Hepatocyte (in vitro differentiated cells): ENCODE measurements around the gene SERPINA4. TPM values are rescaled to one million over a fixed set of nuclear protein-coding genes. Genes with fewer than 3 reads are reported as not detected.

Experiments
- DNase-seq: peaks from one replicate; pipeline ENCODE4 v3.0.0-alpha.2; 2016; ENCODE audit warnings: low spot score
- H2AFZ ChIP-seq: fragments of 200-600 bp; sonication (generic); 2 replicates; pipeline ENCODE4 v1.6.0; 2016; ENCODE audit warnings: antibody characterized with exemption, mild to moderate bottlenecking
- H3K27ac ChIP-seq: fragments of 200-600 bp; sonication (generic); 2 replicates; pipeline ENCODE4 v1.5.1; 2016; ENCODE audit warnings: mild to moderate bottlenecking
- H3K27me3 ChIP-seq: fragments of 200-600 bp; sonication (generic); 2 replicates; pipeline ENCODE4 v1.6.1; 2016
- H3K36me3 ChIP-seq: fragments of 200-600 bp; sonication (generic); replicated peaks from 2 replicates; pipeline ENCODE4 v1.5.1; 2016; ENCODE audit warnings: low read depth; ENCODE audit not compliant: insufficient read depth
- H3K4me1 ChIP-seq: fragments of 200-600 bp; sonication (generic); 2 replicates; pipeline ENCODE4 v1.5.1; 2016; ENCODE audit warnings: mild to moderate bottlenecking, moderate library complexity; ENCODE audit not compliant: insufficient read depth
- H3K4me2 ChIP-seq: fragments of 200-600 bp; sonication (generic); 2 replicates; pipeline ENCODE4 v1.6.0; 2016
- H3K4me3 ChIP-seq: fragments of 200-600 bp; sonication (generic); 2 replicates; pipeline ENCODE4 v1.5.1; 2016; ENCODE audit warnings: mild to moderate bottlenecking
- H3K79me2 ChIP-seq: fragments of 200-600 bp; sonication (generic); 2 replicates; pipeline ENCODE4 v1.6.0; 2017; ENCODE audit warnings: mild to moderate bottlenecking
- H3K9me2 ChIP-seq: fragments of 200-600 bp; sonication (generic); replicated peaks from 2 replicates; pipeline ENCODE4 v1.6.0; 2017; ENCODE audit warnings: mild to moderate bottlenecking; ENCODE audit not compliant: insufficient read depth
- H3K9me3 ChIP-seq: fragments of 200-600 bp; sonication (generic); 2 replicates; pipeline ENCODE4 v1.5.1; 2016; ENCODE audit warnings: low read depth, mild to moderate bottlenecking
- H4K20me1 ChIP-seq: fragments of 200-600 bp; sonication (generic); 2 replicates; pipeline ENCODE4 v1.6.0; 2016; ENCODE audit warnings: mild to moderate bottlenecking; ENCODE audit not compliant: insufficient read depth, poor library complexity, severe bottlenecking
- CTCF ChIP-seq: fragments of 200-600 bp; sonication (generic); IDR thresholded peaks from 2 replicates; pipeline ENCODE4 v1.5.1; 2016; ENCODE audit warnings: antibody characterized with exemption, mild to moderate bottlenecking; ENCODE audit not compliant: poor library complexity
- EZH2 ChIP-seq: fragments of 200-600 bp; sonication (generic); IDR thresholded peaks from 2 replicates; pipeline ENCODE4 v1.6.1; 2016; ENCODE audit warnings: antibody characterized with exemption, mild to moderate bottlenecking, borderline replicate concordance
- EZH2phosphoT487 ChIP-seq: fragments of 200-600 bp; sonication (generic); IDR thresholded peaks from one replicate; pipeline ENCODE4 v1.6.1; 2018; ENCODE audit warnings: antibody characterized with exemption, mild to moderate bottlenecking, low read depth, moderate library complexity; ENCODE audit not compliant: unreplicated experiment, severe bottlenecking
- WGBS: methylation state at CpG from one replicate; pipeline ENCODE4 v1.1.6; 2016; ENCODE audit warnings: low lambda C conversion rate; ENCODE audit errors: missing lambda C conversion rate; 5-methylcytosine and 5-hydroxymethylcytosine counted together
- polyA plus RNA-seq: library from polyadenylated mRNA; unstranded; fragments of >200 nt; fragmentation: Nextera tagmentation; extraction: Ambion mirVana; gene quantifications from 2 replicates; pipeline ENCODE4 v1.2.1, GENCODE V29; 2016
- total RNA-seq: library from RNA; depleted of rRNA; stranded (reverse); fragments of >200 nt; gene quantifications from 2 replicates; pipeline ENCODE4 v1.2.3, GENCODE V29; 2014

SERPINA4 gene
- total and polyA plus RNA-seq, 2 experiments from 2014 or later, result 27.8 to 35.2 TPM

- H3K9me2 ChIP-seq, result no peaks in the 10 kb centered on the region
- H2AFZ ChIP-seq, result no peak overlapping the region
- no peaks in the 10 kb centered on the region for H3K36me3 ChIP-seq
- no peaks in the 10 kb centered on the region for H3K79me2 ChIP-seq
- H3K27me3 ChIP-seq, result no peaks in the 10 kb centered on the region
- no peak overlapping the region for H3K4me2 ChIP-seq
- H3K4me1 ChIP-seq, result peaks cover 15% of the 10 kb centered on the region
- DNase-seq, result no peak
- no peak overlapping the region for H3K4me3 ChIP-seq
- H3K9me3 ChIP-seq, result no peaks in the 10 kb centered on the region
- 99% methylated on average over 5 of the region's 5 CpGs for WGBS
- H3K27ac ChIP-seq, result peak overlapping the region; percentile 58
- no peak for TF ChIP-seq EZH2
- TF ChIP-seq CTCF, result no peak
- no peak for TF ChIP-seq EZH2phosphoT487
- H4K20me1 ChIP-seq, result no peaks in the 10 kb centered on the region
Observed at GRCh38 chr14:94611179-94611578, 49.9 kb downstream of the SERPINA4 start.

DNA sequence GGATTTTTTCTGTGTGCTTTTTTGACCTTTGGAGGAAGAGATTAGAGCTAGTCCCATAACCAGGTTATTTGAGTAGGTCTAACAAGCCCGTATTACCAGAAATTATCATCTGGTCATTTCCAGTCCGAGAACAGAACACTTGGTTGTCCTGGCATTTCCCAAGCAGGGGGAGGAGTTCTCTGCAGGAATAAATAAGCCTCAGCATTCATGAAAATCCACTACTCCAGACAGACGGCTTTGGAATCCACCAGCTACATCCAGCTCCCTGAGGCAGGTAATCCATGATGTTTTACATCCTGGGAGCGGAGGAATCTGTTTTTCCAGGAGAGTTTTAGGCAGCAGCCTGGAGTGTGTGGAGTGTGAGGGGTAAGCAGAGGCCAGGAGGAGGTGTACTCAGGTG is 50.9 kb downstream of the SERPINA4 start, which contains the start of gene SERPINA3:
Gene SERPINA3 (plus strand): TSS at position 218 of the 400 bp plus-strand sequence. CDS start 2,051 bp downstream, outside the sequence.
- Histone ChIP-seq H4K20me1 (no peaks in the 10 kb centered on the region), H3K4me3 (no peak within 1 kb of the TSS), H3K27me3 (no peaks in the 10 kb centered on the region), H2AFZ (no peak within 1 kb of the TSS), H3K9me3 (no peaks in the 10 kb centered on the region), H3K9me2 (no peaks in the 10 kb centered on the region), H3K4me2 (peak within 1 kb of the TSS; percentile 31), H3K4me1 (peaks cover 15% of the 10 kb centered on the region), H3K36me3 (no peaks in the 10 kb centered on the region), H3K27ac (peak within 1 kb of the TSS; percentile 58), H3K79me2 (no peaks in the 10 kb centered on the region)
- peak; percentile 40 for DNase-seq
- 40% methylated on average over 4 of the region's 4 CpGs for WGBS
- no peak for TF ChIP-seq CTCF

DNA sequence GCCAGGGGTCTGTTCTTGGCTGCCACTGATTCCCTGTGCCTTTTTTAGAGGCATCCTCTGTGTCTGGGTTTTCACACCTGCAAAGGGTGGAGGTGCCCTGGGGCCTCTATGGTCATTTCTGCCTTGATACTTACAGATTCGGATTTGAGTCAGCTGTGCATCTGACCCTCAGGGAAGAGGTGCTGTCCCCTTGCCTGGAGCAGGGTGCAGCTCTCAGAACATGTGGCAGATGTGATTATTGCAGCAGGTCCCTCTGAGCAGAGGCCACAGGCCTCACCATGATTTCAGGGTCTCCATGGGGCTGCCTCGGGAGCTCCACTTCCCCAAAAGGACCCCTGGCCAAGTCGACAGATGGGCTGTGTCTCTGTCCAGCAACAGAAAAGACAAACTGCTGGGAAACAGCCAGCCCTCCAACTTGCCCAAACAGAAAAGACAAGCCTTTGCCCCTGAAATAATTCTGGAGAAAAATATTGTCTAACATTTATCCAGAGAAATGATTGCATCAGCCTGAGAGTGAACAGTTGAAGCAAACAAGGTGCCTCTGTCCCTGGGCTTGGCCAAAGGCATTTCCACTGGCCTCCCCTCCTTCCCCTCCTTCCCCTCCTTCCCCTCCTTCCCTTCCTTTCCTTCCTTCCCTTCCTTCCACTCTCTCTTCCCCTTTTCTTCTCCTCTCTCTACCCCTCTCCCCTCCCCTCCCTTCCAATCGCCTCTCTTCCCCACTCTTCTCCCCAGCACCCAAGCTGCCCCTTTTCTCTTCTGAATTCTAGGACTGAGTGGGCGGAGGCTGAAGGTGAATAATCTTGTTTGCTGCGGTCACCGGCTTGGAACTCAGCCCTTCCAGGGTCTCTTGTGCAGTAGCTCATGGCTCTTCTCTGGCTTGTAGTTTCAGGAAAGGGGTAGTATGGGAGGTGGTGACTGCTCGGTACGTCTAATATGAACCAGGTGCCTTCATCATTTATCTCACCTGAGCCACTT is 51.6 kb downstream of the SERPINA4 start:
- 80% methylated on average over 8 of the region's 9 CpGs for WGBS
- TF ChIP-seq EZH2phosphoT487 (no peak), CTCF (no peak), EZH2 (no peak)
- H3K36me3 ChIP-seq, result no peaks in the 10 kb centered on the region
- no peak for DNase-seq
- peak overlapping the region; percentile 14 for H3K27ac ChIP-seq
- no peaks in the 10 kb centered on the region for H3K27me3 ChIP-seq
- peaks cover 15% of the 10 kb centered on the region for H3K4me1 ChIP-seq
- H3K4me3 ChIP-seq, result no peak overlapping the region
- no peaks in the 10 kb centered on the region for H3K79me2 ChIP-seq
- H3K9me2 ChIP-seq, result no peaks in the 10 kb centered on the region
- no peaks in the 10 kb centered on the region for H4K20me1 ChIP-seq
- H3K9me3 ChIP-seq, result no peaks in the 10 kb centered on the region
- H3K4me2 ChIP-seq, result peak overlapping the region; percentile 31
- no peak overlapping the region for H2AFZ ChIP-seq
